GM21390 (cell line): ENCODE results near the gene KCNIP1.

Experiments
- ATAC-seq: cut with Tn5 transposase; IDR thresholded peaks from one replicate; pipeline ENCODE4 v1.9.1; 2021; ENCODE audit not compliant: unreplicated experiment

KCNIP1 gene

DNA sequence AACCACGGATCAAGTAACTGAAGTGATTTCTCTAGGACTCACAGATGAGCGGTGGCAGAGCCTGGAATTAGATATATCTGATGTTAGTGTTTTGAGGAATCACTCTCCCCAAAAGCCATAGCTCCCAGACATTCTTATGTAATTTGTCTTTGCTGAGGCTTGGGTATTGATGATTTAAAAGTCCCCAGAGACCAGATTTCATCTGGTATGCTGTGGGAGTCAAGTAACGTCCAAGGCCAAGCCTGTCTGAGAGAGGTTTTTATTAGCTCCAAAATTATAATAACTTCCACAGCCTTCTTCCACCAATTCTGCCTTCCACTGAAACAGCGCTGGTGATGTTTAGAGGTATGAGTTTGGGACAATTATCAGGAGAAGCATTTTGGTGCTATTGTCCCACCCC, 21.3 kb upstream of the KCNIP1 start:
- no peak for ATAC-seq

- ATAC-seq: no peak
These were observed 19.9 kb upstream of the KCNIP1 start for GRCh38 chr5:170483701-170484458.

- ATAC-seq: no peak
These were observed 19.4 kb upstream of the KCNIP1 start for GRCh38 chr5:170484459-170484831.

GRCh38 chr5:170484847-170485615, 18.8 kb upstream of the KCNIP1 start:
- no peak for ATAC-seq

GRCh38 chr5:170485616-170485911, 18.3 kb upstream of the KCNIP1 start:
- ATAC-seq: no peak

- ATAC-seq: no peak
These were observed 17.4 kb upstream of the KCNIP1 start for GRCh38 chr5:170486371-170486770.

- no peak for ATAC-seq
These were observed 15.2 kb upstream of the KCNIP1 start for GRCh38 chr5:170488570-170488969.

GRCh38 chr5:170489199-170489598, 14.6 kb upstream of the KCNIP1 start:
- ATAC-seq: no peak

GRCh38 chr5:170490381-170490780, 13.4 kb upstream of the KCNIP1 start:
- ATAC-seq: no peak

DNA sequence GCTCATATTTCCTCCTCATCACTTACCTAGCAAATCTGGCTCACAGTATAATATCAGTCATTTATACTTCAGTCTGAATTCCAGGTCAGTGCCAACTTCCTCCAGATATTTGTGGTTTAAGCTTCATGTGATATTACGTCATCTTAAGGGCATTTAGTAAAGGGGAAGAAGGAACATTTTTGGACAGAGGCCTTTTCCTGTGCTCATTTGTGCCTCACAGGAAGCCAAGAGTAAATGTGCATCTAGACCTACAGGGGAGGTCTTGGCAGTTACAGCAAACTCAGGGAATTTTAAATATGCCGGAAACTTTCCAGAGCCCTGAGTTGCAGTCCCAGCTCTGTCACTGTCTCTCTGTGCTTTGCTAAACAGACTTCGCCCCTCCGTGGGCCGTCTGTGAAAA, 12.3 kb upstream of the KCNIP1 start:
- no peak for ATAC-seq

DNA sequence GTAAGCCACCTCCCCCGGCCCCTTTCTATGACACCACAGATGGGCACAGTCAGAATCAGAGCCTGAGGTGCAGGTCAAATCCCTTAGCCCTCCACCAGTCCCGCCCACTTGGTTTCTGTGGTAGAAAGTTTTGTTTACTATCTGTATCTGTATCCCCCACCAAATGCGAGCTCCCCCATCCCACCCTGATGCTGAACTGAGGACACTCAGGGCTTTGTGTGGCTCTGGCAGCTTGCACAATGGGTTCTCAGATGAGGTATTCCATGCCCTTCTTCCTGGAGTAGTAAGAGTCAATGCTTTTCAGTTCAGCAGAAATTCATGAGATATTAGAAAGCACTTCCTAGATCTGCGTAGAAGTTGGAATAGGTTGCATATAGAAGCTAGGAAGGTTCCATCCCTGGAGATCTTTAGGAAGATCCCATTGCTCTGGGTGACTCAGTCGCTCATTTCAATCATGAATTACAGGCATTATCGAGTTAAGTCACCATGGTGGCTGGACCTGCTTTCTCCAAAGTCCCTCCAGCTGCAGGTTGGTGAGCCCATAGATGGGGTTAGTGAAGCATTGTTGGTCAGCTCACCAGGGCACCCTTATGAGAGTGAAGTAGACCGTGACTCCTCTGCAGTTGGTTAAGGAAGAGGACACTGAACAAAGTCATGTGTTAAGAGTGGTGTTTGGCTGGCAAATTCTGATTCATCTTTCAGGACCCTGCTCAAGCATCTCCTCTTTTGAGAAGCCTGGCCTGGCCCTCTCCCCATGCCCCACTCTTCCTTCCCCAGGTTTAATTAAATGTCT, 10.6 kb upstream of the KCNIP1 start:
- no peak for ATAC-seq

DNA sequence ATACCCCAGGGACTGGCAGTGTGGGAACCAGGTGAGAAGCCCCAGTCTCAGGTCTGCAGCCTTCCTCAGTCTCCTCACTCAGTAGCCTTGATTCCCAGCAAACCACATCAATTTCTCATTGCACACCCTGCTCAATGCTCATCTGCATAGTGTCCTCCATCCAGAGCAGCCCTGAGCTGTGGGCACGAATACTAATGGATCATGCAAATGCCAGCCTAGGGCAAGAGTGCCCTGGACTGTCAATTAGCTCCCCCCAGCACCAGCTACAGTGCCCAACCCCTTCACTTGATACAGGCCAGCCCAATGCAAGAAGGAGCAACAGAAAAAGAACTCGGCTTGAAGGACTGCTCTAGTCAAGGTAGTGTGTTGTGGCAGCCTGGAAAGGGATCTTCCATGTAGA, 9.8 kb upstream of the KCNIP1 start:
- no peak for ATAC-seq

DNA sequence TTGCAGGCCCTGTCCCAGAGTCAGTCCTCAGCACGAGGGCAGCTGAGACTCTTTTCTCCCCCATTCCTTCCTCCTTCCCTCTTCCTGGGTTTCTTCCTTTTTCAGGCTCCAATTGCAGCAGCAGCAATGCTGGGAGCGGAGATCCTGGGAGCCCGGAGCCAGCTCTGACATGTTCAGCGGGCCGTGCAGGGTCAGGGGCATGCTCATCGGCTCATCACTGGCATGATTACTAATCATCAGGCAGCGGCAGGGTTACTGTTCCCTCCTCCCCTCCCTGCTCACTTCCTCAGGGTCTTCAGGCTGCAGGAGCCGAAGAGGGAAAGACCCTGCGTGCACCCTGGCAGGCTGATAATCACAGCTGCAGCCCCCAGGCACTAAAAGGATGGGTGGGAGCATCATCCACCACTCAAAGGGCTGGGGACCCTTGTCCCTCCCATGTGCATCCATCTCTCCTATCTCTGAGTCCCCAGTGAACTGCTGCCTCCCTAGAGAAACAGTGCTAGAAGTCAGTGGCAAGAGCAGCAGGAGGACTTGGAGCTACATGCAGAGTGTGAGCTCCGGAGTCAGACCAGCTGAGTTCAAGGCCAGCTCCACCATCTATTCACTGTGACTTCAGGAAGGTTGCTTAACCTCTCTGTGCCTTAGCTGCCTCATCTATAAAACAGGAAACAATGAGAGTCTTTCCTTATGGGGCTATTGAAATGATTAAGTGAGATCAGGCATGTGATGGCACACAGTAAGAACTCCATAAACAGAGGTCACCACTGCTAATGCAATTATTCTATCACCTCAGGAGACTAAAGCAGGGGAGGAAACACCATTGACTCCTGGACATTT, 7.8 kb upstream of the KCNIP1 start:
- no peak for ATAC-seq

GRCh38 chr5:170496662-170497028, 7.2 kb upstream of the KCNIP1 start:
- no peak for ATAC-seq

DNA sequence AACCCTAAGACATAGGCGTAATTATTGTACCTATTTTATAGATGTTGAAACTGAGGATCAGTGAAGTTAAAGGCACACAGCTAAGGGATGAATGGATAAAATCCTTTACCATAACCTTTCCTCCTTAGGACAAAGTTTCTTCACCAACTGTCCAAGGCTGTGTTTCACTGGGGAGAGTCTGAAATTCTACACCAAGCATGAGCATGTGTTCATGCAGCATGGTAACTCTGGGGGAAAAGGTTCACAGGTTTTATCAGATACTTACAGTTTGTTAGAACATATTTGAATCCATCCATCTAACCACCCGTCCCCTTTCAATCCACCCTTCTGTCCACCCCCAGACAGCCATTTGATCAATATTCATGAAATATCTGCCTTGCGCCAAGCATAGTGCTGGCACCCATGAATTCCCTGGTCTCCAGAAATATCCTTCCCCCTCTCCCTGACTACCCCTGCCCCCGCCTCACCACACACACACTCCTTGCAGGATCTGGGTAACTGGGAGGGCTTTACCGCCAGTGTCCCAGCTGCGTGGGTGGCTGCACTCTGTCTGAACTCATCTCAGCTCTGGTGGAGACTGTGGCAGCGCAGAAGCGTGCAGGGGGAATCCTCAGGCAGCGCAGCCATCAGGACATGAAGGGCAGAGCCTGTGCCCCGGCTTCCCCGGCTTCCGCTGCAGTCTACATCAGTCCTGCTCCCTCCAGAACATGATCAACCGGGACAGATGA, 6.3 kb upstream of the KCNIP1 start:
- ATAC-seq: no peak

- ATAC-seq: no peak
These were observed 4.9 kb upstream of the KCNIP1 start for GRCh38 chr5:170498811-170499351.

GRCh38 chr5:170499621-170500020, 4.2 kb upstream of the KCNIP1 start:
- no peak for ATAC-seq

DNA sequence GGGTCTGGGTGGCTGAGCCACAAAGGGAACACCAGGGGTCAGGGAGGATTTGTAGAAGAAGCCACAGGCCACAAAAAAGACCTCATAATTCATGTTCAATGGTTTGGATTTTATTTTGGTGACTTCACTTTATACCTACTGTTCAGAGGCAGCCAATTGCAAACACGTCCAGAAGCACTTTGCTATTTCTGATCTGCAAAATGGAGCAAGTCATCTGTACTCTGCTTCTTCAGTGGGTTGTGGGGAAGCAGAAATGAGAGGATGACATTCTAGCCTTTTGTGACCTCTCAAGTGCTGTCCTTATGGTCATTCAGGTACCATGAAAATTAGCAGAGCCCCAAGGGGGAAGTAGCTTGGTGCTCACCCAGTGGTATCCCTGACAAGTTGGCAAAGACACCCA, 2.5 kb upstream of the KCNIP1 start:
- ATAC-seq: no peak

DNA sequence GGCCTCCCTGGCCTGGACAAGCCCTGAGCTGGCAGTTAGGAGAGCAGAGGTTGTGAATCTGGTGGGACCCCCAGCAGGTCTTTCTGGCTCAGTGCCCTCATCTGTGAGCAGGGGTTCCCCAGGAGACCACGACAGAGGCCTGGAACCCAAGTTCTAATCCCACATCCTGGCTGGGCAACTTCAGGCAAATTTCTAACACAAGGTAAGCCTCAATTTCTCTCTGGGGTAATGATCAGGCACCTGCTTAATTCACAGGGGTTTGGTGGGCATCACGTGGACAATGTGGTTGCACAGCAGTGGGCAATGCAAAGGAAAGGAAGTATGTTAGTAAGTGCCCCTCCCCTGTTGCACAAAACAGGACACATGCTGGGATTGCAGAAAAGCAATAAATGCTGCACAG, 1.9 kb upstream of the KCNIP1 start:
- ATAC-seq: no peak

- ATAC-seq: no peak
These were observed 921 bp downstream of the KCNIP1 start for GRCh38 chr5:170504616-170505266.
